HepG2 (cell line): ENCODE measurements around the gene AMPD2. TPM values are rescaled to one million over a fixed set of nuclear protein-coding genes. Genes with fewer than 3 reads are reported as not detected.

Source experiments
- ELF3 ChIP-seq: IDR thresholded peaks from 2 replicates; pipeline ENCODE4 v1.6.1; 2016; ENCODE audit warnings: missing genetic modification reagents, missing compliant biosample characterization
- ELF4 ChIP-seq: sonication (generic); formaldehyde crosslinking; IDR thresholded peaks from 2 replicates; pipeline ENCODE4 v1.5.0; 2020; ENCODE audit warnings: missing genetic modification reagents, mild to moderate bottlenecking, moderate library complexity, borderline replicate concordance
- FOSL2 ChIP-seq: sonication (generic); formaldehyde crosslinking; IDR thresholded peaks from 2 replicates; pipeline ENCODE4 v1.4.0; 2020; ENCODE audit warnings: missing genetic modification reagents
- FOXO1 ChIP-seq: sonication (generic); formaldehyde crosslinking; IDR thresholded peaks from 2 replicates; pipeline ENCODE4 v1.4.0; 2020; ENCODE audit warnings: missing genetic modification reagents
- HIVEP1 ChIP-seq: sonication (generic); formaldehyde crosslinking; IDR thresholded peaks from 2 replicates; pipeline ENCODE4 v1.4.0; 2020; ENCODE audit warnings: mild to moderate bottlenecking, missing genetic modification reagents
- HMG20A ChIP-seq: IDR thresholded peaks from 2 replicates; pipeline ENCODE4 v1.6.1; 2016; ENCODE audit warnings: borderline replicate concordance
- MAF1 ChIP-seq: sonication (generic); formaldehyde crosslinking; IDR thresholded peaks from 2 replicates; pipeline ENCODE4 v1.5.0; 2020; ENCODE audit warnings: missing genetic modification reagents, borderline replicate concordance
- MED1 ChIP-seq: sonication (generic); formaldehyde crosslinking; IDR thresholded peaks from 2 replicates; pipeline ENCODE4 v1.4.0; 2020; ENCODE audit warnings: missing genetic modification reagents
- MEF2D ChIP-seq: sonication (generic); formaldehyde crosslinking; IDR thresholded peaks from 2 replicates; pipeline ENCODE4 v1.5.1; 2020; ENCODE audit warnings: mild to moderate bottlenecking, missing genetic modification reagents
- MLLT10 ChIP-seq: sonication (generic); formaldehyde crosslinking; IDR thresholded peaks from 2 replicates; pipeline ENCODE4 v1.4.0; 2020; ENCODE audit warnings: missing genetic modification reagents
- NCOA1 ChIP-seq: sonication (generic); formaldehyde crosslinking; IDR thresholded peaks from 2 replicates; pipeline ENCODE4 v1.9.0; 2021; ENCODE audit warnings: missing genetic modification reagents
- NCOA2 ChIP-seq: sonication (generic); formaldehyde crosslinking; IDR thresholded peaks from 2 replicates; pipeline ENCODE4 v1.8.0; 2022; ENCODE audit warnings: inconsistent platforms
- NFKBIZ ChIP-seq: IDR thresholded peaks from 2 replicates; pipeline ENCODE4 v1.6.1; 2018; ENCODE audit warnings: missing genetic modification reagents, missing compliant biosample characterization
- PHF5A ChIP-seq: IDR thresholded peaks from one replicate; pipeline ENCODE4 v1.6.1; 2018; ENCODE audit warnings: low read depth, missing genetic modification reagents; ENCODE audit not compliant: unreplicated experiment
- PTBP1 ChIP-seq: fragments of 200-400 bp; formaldehyde crosslinking; IDR thresholded peaks from 2 replicates; pipeline ENCODE4 v1.6.1; 2018; ENCODE audit warnings: low read length, low read depth; ENCODE audit not compliant: poor library complexity, severe bottlenecking
- RFX3 ChIP-seq: IDR thresholded peaks from 2 replicates; pipeline ENCODE4 v1.6.1; 2016; ENCODE audit warnings: missing biosample characterization, missing genetic modification reagents
- SMC3 ChIP-seq: IDR thresholded peaks from 2 replicates; pipeline ENCODE4 v1.6.1; 2011; ENCODE audit warnings: low read length, improper control_type of control experiment
- TCF7 ChIP-seq: sonication (generic); IDR thresholded peaks from 2 replicates; pipeline ENCODE4 v1.6.1; 2016; ENCODE audit warnings: antibody characterized with exemption, low read depth
- TRIM22 ChIP-seq: fragments of 450-650 bp; IDR thresholded peaks from 2 replicates; pipeline ENCODE4 v1.6.1; 2017
- U2AF2 ChIP-seq: fragments of 200-400 bp; formaldehyde crosslinking; IDR thresholded peaks from 2 replicates; pipeline ENCODE4 v1.6.1; 2017; ENCODE audit warnings: low read depth, mild to moderate bottlenecking, low read length
- ZFP36L1 ChIP-seq: sonication (generic); formaldehyde crosslinking; IDR thresholded peaks from 2 replicates; pipeline ENCODE4 v1.8.0; 2022; ENCODE audit warnings: mild to moderate bottlenecking, missing genetic modification reagents, moderate library complexity
- ZHX2 ChIP-seq, 2 experiments: sonication (generic) in 1 of 2; formaldehyde crosslinking in 1 of 2; IDR thresholded peaks; 2 replicates each; pipeline versions ENCODE4 v1.6.1 to v1.9.0; 2014 to 2022; ENCODE audit warnings: antibody characterized with exemption in 1 of 2, borderline replicate concordance in 1 of 2, inconsistent platforms in 1 of 2, low read depth in 1 of 2, missing genetic modification reagents in 1 of 2
- ZNF354B ChIP-seq: sonication (generic); formaldehyde crosslinking; IDR thresholded peaks from 2 replicates; pipeline ENCODE4 v1.8.0; 2022; ENCODE audit warnings: mild to moderate bottlenecking, missing genetic modification reagents
- ZNF383 ChIP-seq: sonication (generic); formaldehyde crosslinking; IDR thresholded peaks from 2 replicates; pipeline ENCODE4 v1.4.0; 2020; ENCODE audit warnings: missing genetic modification reagents, mild to moderate bottlenecking, borderline replicate concordance
- ZNF773 ChIP-seq: sonication (generic); formaldehyde crosslinking; IDR thresholded peaks from 2 replicates; pipeline ENCODE4 v1.4.0; 2020; ENCODE audit warnings: missing genetic modification reagents, borderline replicate concordance
- polyA plus RNA-seq, 8 experiments: library from polyadenylated mRNA; depleted of rRNA in 3 of 8; stranded (reverse) in 7 of 8; unstranded in 1 of 8; fragments of >200 nt; fragmentation: Illumina TruSeq in 4 of 8; extraction: Trizol in 4 of 8; gene quantifications; 2 replicates each; pipeline versions ENCODE4 v1.2.1 to v1.2.3, GENCODE V29; 2011 to 2016; ENCODE audit warnings: low read depth in 4 of 8, missing spikeins in 1 of 8, mixed read lengths in 1 of 8; ENCODE audit not compliant: insufficient read depth in 1 of 8
- total RNA-seq, 5 experiments: library from RNA; depleted of rRNA; stranded (reverse); fragments of >200 nt; fragmentation: Illumina TruSeq; extraction: Trizol; gene quantifications; 2 replicates each; pipeline ENCODE4 v1.2.3, GENCODE V29; 2016; ENCODE audit warnings: low read depth in 1 of 5

Gene AMPD2
- total and polyA plus RNA-seq, 2 of the 13 experiments (the other 11 are each of a cell fraction or from before 2014, with no cell fraction given): 62.3 to 82.0 TPM

- TF ChIP-seq ZHX2 (IDR thresholded peaks at IDR 0.05; ENCODE audit: low read depth): no peak
- TF ChIP-seq ZHX2 (CRISPR knock-in tag; IDR thresholded peaks at IDR 0.05; ENCODE audit: borderline replicate concordance): no peak
- no peak for TF ChIP-seq NFKBIZ (CRISPR knock-in tag)
- 0 out of 2 replicates have a peak, but pooled peaks have one; percentile 39 for TF ChIP-seq ELF3
- peak; percentile 63; the same call in 1 of the 2 replicates for TF ChIP-seq NCOA2 (CRISPR knock-in tag)
- no peak for TF ChIP-seq ZFP36L1 (CRISPR knock-in tag)
- no peak for TF ChIP-seq MLLT10 (CRISPR knock-in tag)
- TF ChIP-seq PTBP1: no peak
- no peak for TF ChIP-seq U2AF2
- TF ChIP-seq RFX3: no peak
- no peak for TF ChIP-seq MAF1 (CRISPR knock-in tag)
- peak; percentile 40; the same call in 1 of the 2 replicates for TF ChIP-seq HMG20A (CRISPR knock-in tag)
- TF ChIP-seq TRIM22: no peak
- 0 out of 2 replicates have a peak, but pooled peaks have one; percentile 3 for TF ChIP-seq NCOA1 (CRISPR knock-in tag)
- no peak for TF ChIP-seq SMC3
- peak; percentile 27 for TF ChIP-seq PHF5A (CRISPR knock-in tag)
- TF ChIP-seq HIVEP1 (CRISPR knock-in tag): no peak
- TF ChIP-seq ZNF383 (CRISPR knock-in tag): 0 out of 2 replicates have a peak, but pooled peaks have one; percentile 40
- TF ChIP-seq TCF7: peak; percentile 79
- no peak for TF ChIP-seq ZNF773 (CRISPR knock-in tag)
- no peak for TF ChIP-seq ZNF354B (CRISPR knock-in tag)
- TF ChIP-seq MED1 (CRISPR knock-in tag): peak; percentile 52
- TF ChIP-seq ELF4: no peak
- TF ChIP-seq FOXO1 (CRISPR knock-in tag): no peak
- TF ChIP-seq MEF2D (CRISPR knock-in tag): peak; percentile 79
- TF ChIP-seq FOSL2 (CRISPR knock-in tag): peak; percentile 23; the same call in 1 of the 2 replicates
Measured at GRCh38 chr1:109618661-109619575, 719 bp upstream of the AMPD2 start (continued).
